Skeletal muscle tissue (tissue), 4 donors: ENCODE data around the gene HAAO. TPM values are rescaled to one million over a fixed set of nuclear protein-coding genes. Genes with fewer than 3 reads are reported as not detected.
"Not testable (repeated sequence)": the region's sequence is repeated elsewhere in the genome, so short reads cannot be mapped to it uniquely, and the experiment has no call there.

Experiments
- H3K27ac ChIP-seq: one replicate; pipeline ENCODE4 v1.7.0; 2013; ENCODE audit warnings: mild to moderate bottlenecking, low read depth, low read length, inconsistent platforms
- H3K27me3 ChIP-seq, 3 donors: one replicate each; pipeline ENCODE4 v1.7.0; 2013; ENCODE audit warnings: low read length in 3 of 3; ENCODE audit not compliant: control insufficient read depth in 3 of 3, insufficient read depth in 3 of 3
- H3K36me3 ChIP-seq, 3 donors: one replicate each; pipeline ENCODE4 v1.7.0; 2013; ENCODE audit warnings: low read length in 3 of 3; ENCODE audit not compliant: control insufficient read depth in 3 of 3, insufficient read depth in 3 of 3
- H3K4me1 ChIP-seq, 3 donors: one replicate each; pipeline ENCODE4 v1.7.0; 2013; ENCODE audit warnings: low read length in 3 of 3, mild to moderate bottlenecking in 3 of 3; ENCODE audit not compliant: control insufficient read depth in 3 of 3, insufficient read depth in 3 of 3
- H3K4me3 ChIP-seq, 3 donors: one replicate each; pipeline ENCODE4 v1.7.0; 2013; ENCODE audit warnings: low read length in 3 of 3
- H3K9ac ChIP-seq, 3 donors: one replicate each; pipeline ENCODE4 v1.7.0; 2013; ENCODE audit warnings: low read length in 3 of 3, mild to moderate bottlenecking in 3 of 3, moderate library complexity in 2 of 3, low read depth in 1 of 3
- H3K9me3 ChIP-seq, 3 donors: one replicate each; pipeline ENCODE4 v1.7.0; 2013; ENCODE audit warnings: low read length in 3 of 3; ENCODE audit not compliant: control insufficient read depth in 3 of 3
- total RNA-seq: library from RNA; depleted of rRNA; stranded (reverse); fragments of >200 nt; gene quantifications from one replicate; pipeline ENCODE4 v1.2.3, GENCODE V29; 2014
- donor health status: Osteomylitis.

HAAO gene
- 4.2 TPM for total RNA-seq

- Histone ChIP-seq H3K36me3 (no peaks in the 10 kb centered on the region), H3K9ac (peak within 1 kb of the TSS; percentile 63 to 79 (median 75)), H3K4me1 (peaks cover 8 to 13% (median 12%) of the 10 kb centered on the region in 3 donors), H3K27ac (peak within 1 kb of the TSS; percentile 76), H3K4me3 (peak within 1 kb of the TSS; percentile 59 to 80 (median 67)), H3K9me3 (no peaks in the 10 kb centered on the region), H3K27me3 (peaks cover 3 to 29% (median 4%) of the 10 kb centered on the region in 3 donors)
These were observed at the start of gene HAAO for GRCh38 chr2:42792583-42793333. Gene HAAO, minus strand, starts transcription at chr2:42792583. Its CDS starts 47 bp downstream, at chr2:42792536.

- H3K27ac ChIP-seq, result peak overlapping the region; percentile 19
These were observed 49.0 kb upstream of the HAAO start for GRCh38 chr2:42841344-42841743.

GRCh38 chr2:42840760-42841159, 48.4 kb upstream of the HAAO start:
- Histone ChIP-seq H3K4me3 (no peak overlapping the region), H3K9ac (no peak overlapping the region)

More at GRCh38 chr2:42841344-42841743, 49.0 kb upstream of the HAAO start:
- Histone ChIP-seq H3K9ac (no peak overlapping the region), H3K36me3 (no peaks in the 10 kb centered on the region), H3K4me3 (no peak overlapping the region), H3K9me3 (no peaks in the 10 kb centered on the region), H3K27me3 (no peaks in the 10 kb centered on the region), H3K4me1 (peaks cover 10 to 17% (median 17%) of the 10 kb centered on the region in 3 donors)

GRCh38 chr2:42839809-42840501, 47.6 kb upstream of the HAAO start:
- Histone ChIP-seq H3K4me3 (no peak overlapping the region), H3K9me3 (no peaks in the 10 kb centered on the region), H3K9ac (no peak overlapping the region), H3K4me1 (peaks cover 6 to 13% (median 7%) of the 10 kb centered on the region in 3 donors), H3K36me3 (no peaks in the 10 kb centered on the region), H3K27ac (no peak overlapping the region), H3K27me3 (no peaks in the 10 kb centered on the region)

More at GRCh38 chr2:42840760-42841159, 48.4 kb upstream of the HAAO start:
- no peaks in the 10 kb centered on the region for H3K9me3 ChIP-seq
- H3K4me1 ChIP-seq, result peaks cover 7 to 15% (median 12%) of the 10 kb centered on the region in 3 donors
- no peaks in the 10 kb centered on the region for H3K36me3 ChIP-seq
- H3K27me3 ChIP-seq, result no peaks in the 10 kb centered on the region
- H3K27ac ChIP-seq, result peak overlapping the region; percentile 19

- Histone ChIP-seq H3K27ac (no peak overlapping the region), H3K4me3 (no peak overlapping the region), H3K9me3 (no peaks in the 10 kb centered on the region), H3K36me3 (no peaks in the 10 kb centered on the region), H3K4me1 (peaks cover 3 to 11% (median 6%) of the 10 kb centered on the region in 3 donors), H3K27me3 (no peaks in the 10 kb centered on the region), H3K9ac (no peak overlapping the region)
These were observed 45.8 kb upstream of the HAAO start for GRCh38 chr2:42838133-42838532.

- Histone ChIP-seq H3K4me3 (peak overlapping the region in 1 of 3 donors; percentile 22), H3K9me3 (no peaks in the 10 kb centered on the region), H3K27me3 (no peaks in the 10 kb centered on the region), H3K4me1 (peaks cover 0 to 5% (median 3%) of the 10 kb centered on the region in 3 donors), H3K36me3 (no peaks in the 10 kb centered on the region), H3K9ac (no peak overlapping the region), H3K27ac (peak overlapping the region; percentile 30)
These were observed 43.4 kb upstream of the HAAO start for GRCh38 chr2:42835577-42836371.

GRCh38 chr2:42834161-42834560, 41.8 kb upstream of the HAAO start:
- Histone ChIP-seq H3K36me3 (no peaks in the 10 kb centered on the region), H3K27ac (no peak overlapping the region), H3K4me1 (peaks cover 0 to 4% (median 4%) of the 10 kb centered on the region in 3 donors), H3K9ac (no peak overlapping the region), H3K9me3 (no peaks in the 10 kb centered on the region), H3K4me3 (no peak overlapping the region), H3K27me3 (no peaks in the 10 kb centered on the region)

- Histone ChIP-seq H3K27ac (no peak overlapping the region), H3K36me3 (no peaks in the 10 kb centered on the region), H3K27me3 (no peaks in the 10 kb centered on the region), H3K9me3 (no peaks in the 10 kb centered on the region), H3K4me1 (peaks cover 7 to 18% (median 16%) of the 10 kb centered on the region in 3 donors), H3K9ac (no peak overlapping the region), H3K4me3 (no peak overlapping the region)
These were observed 39.9 kb upstream of the HAAO start for GRCh38 chr2:42832289-42832634.

GRCh38 chr2:42831575-42832288, 39.3 kb upstream of the HAAO start:
- H3K36me3 ChIP-seq, H3K27ac ChIP-seq, H3K9ac ChIP-seq, H3K27me3 ChIP-seq, H3K9me3 ChIP-seq, H3K4me3 ChIP-seq: not testable (repeated sequence)
- peaks cover 7 to 18% (median 16%) of the 10 kb centered on the region in 3 donors for H3K4me1 ChIP-seq
